Dendritic cell treated with granulocyte-macrophage colony-stimulating factor and Interleukin-4, amounts not matched to agents 40 ng/mL and 50 ng/mL, for 4 days (primary cell): ENCODE results near the gene PCOLCE2.

ENCODE experiments used
- H3K27ac Mint-ChIP-seq: one replicate; pipeline ENCODE4 v1.8.0; 2022; ENCODE audit warnings: mild to moderate bottlenecking, mixed read lengths
- H3K27me3 Mint-ChIP-seq: one replicate; pipeline ENCODE4 v1.8.0; 2022; ENCODE audit warnings: mild to moderate bottlenecking, mixed read lengths
- H3K36me3 Mint-ChIP-seq: one replicate; pipeline ENCODE4 v1.8.0; 2022; ENCODE audit warnings: low read depth, mixed read lengths
- H3K4me1 Mint-ChIP-seq: one replicate; pipeline ENCODE4 v1.8.0; 2022; ENCODE audit warnings: low read depth, mixed read lengths
- H3K4me3 Mint-ChIP-seq: one replicate; pipeline ENCODE4 v1.8.0; 2022; ENCODE audit warnings: mild to moderate bottlenecking, moderate library complexity, mixed read lengths
- H3K9me3 Mint-ChIP-seq: one replicate; pipeline ENCODE4 v1.8.0; 2022; ENCODE audit warnings: mixed read lengths
- intact Hi-C: fragments of 100-400 bp; cut with micrococcal nuclease; formaldehyde crosslinking; loops from one replicate; pipeline ENCODE4 v1.15.0; 2022

Gene PCOLCE2

DNA sequence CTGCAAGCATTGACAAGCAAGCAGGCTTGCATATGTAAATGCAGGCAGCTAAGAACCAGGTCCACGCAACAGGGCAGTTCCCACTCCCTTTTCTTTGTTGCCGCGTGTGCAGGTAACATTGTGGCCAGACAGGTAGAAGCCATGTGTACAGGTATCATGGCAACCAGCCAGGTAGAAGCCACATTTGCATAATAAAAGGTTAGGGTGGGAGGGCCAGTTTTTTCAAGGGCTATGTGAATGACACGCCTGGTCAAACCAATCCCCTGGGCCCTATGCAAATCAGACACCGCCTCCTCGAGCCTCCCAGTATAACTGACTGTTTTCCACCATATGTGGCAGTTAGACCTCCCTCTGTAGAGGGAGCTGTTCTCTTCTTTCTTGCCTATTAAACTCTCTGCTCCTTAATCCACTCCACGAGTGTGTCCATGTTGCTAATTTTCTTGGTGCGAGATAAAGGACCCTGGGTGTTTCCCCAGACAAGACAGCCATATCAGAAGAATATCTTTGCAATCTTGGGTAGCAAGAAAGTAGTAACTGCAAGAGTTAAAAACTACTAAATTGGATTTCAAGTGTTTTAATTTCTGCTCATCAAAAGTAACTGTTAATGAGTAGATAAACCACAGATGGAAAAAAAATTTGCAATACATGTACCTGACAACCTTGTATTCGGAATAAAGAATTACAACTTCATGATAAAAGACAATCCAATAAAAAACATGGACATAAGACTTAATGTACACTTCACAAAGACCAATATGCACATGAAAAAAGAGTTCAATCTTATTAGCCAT is 21.8 kb downstream of the PCOLCE2 start:
- no peaks in the 10 kb centered on the region for H3K9me3 Mint-ChIP-seq
- H3K4me3 Mint-ChIP-seq, result no peak overlapping the region
- H3K27me3 Mint-ChIP-seq, result no peaks in the 10 kb centered on the region
- intact Hi-C loops, result no loop called here
- no peaks in the 10 kb centered on the region for H3K36me3 Mint-ChIP-seq
- H3K27ac Mint-ChIP-seq, result no peak overlapping the region
- H3K4me1 Mint-ChIP-seq, result peaks cover 18% of the 10 kb centered on the region

- Mint-ChIP-seq H3K4me1 (peaks cover 18% of the 10 kb centered on the region), H3K27me3 (peaks cover 2% of the 10 kb centered on the region), H3K9me3 (no peaks in the 10 kb centered on the region), H3K36me3 (no peaks in the 10 kb centered on the region), H3K27ac (no peak overlapping the region), H3K4me3 (no peak overlapping the region)
- intact Hi-C loops, result no loop called here
Measured at GRCh38 chr3:142863930-142864920, 24.7 kb downstream of the PCOLCE2 start.

- intact Hi-C loops, result no loop called here
- Mint-ChIP-seq H3K27ac (no peak overlapping the region), H3K9me3 (no peaks in the 10 kb centered on the region), H3K4me3 (no peak overlapping the region), H3K4me1 (peaks cover 18% of the 10 kb centered on the region), H3K27me3 (peaks cover 2% of the 10 kb centered on the region), H3K36me3 (no peaks in the 10 kb centered on the region)
Measured at GRCh38 chr3:142863010-142863817, 25.7 kb downstream of the PCOLCE2 start.

- intact Hi-C loops, result no loop called here
- Mint-ChIP-seq H3K27ac (no peak overlapping the region), H3K4me3 (no peak overlapping the region)
Measured at GRCh38 chr3:142861926-142862325, 27.0 kb downstream of the PCOLCE2 start.

GRCh38 chr3:142858043-142858442 is 30.8 kb downstream of the PCOLCE2 start:
- intact Hi-C loops, result no loop called here
- Mint-ChIP-seq H3K4me3 (no peak overlapping the region), H3K27ac (no peak overlapping the region), H3K36me3 (no peaks in the 10 kb centered on the region), H3K4me1 (peaks cover 11% of the 10 kb centered on the region), H3K27me3 (peaks cover 2% of the 10 kb centered on the region), H3K9me3 (no peaks in the 10 kb centered on the region)

More at GRCh38 chr3:142861926-142862325, 27.0 kb downstream of the PCOLCE2 start:
- no peaks in the 10 kb centered on the region for H3K36me3 Mint-ChIP-seq
- no peaks in the 10 kb centered on the region for H3K9me3 Mint-ChIP-seq
- H3K4me1 Mint-ChIP-seq, result peaks cover 18% of the 10 kb centered on the region
- peaks cover 2% of the 10 kb centered on the region for H3K27me3 Mint-ChIP-seq

DNA sequence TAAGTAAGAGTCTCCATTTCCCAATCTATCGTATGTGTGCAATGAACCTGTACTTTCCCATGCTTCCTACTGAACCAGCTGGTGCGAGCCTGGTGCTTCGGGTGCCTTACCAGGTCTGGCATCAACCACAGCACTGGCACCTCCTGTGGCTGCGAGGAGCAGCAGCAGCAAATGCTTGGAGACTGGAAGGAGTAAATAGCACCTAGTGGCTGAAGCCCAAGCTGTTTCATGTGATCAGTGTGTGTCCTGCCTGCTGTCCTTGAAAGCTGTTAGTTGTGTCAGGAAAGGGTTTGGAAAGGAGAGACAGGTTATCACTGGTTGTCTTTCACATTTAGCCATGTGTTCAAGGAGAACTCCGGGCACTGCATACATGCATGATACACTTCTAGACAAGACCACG is 31.8 kb downstream of the PCOLCE2 start:
- peaks cover 10% of the 10 kb centered on the region for H3K4me1 Mint-ChIP-seq
- peaks cover 2% of the 10 kb centered on the region for H3K27me3 Mint-ChIP-seq
- no peaks in the 10 kb centered on the region for H3K9me3 Mint-ChIP-seq
- H3K4me3 Mint-ChIP-seq, result no peak overlapping the region
- H3K27ac Mint-ChIP-seq, result no peak overlapping the region
- intact Hi-C loops, result no loop called here
- H3K36me3 Mint-ChIP-seq, result no peaks in the 10 kb centered on the region

- Mint-ChIP-seq H3K27ac (no peak overlapping the region), H3K4me3 (no peak overlapping the region), H3K9me3 (no peaks in the 10 kb centered on the region), H3K27me3 (no peaks in the 10 kb centered on the region), H3K4me1 (peaks cover 15% of the 10 kb centered on the region), H3K36me3 (no peaks in the 10 kb centered on the region)
- intact Hi-C loops, result no loop called here
Measured at GRCh38 chr3:142853270-142854168, 35.4 kb downstream of the PCOLCE2 start.

DNA sequence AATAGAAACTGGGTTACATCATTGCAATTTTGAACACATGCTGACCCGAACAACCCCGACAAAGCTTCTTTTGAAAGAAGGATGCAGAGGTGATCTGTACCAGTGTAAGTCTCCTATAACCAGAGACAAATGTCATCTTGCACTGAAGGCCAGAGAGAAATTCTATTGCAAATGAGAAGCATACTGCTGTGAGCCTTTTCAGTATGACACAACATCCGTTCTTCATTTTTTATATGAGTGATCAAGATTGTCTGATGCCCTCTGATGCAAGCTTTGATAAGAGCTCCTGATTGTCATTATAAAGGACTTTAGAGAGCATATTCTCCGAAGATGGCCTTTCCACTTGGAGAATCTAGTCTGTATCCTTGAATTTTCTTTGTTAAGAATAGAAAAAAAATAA is 36.9 kb downstream of the PCOLCE2 start:
- H3K9me3 Mint-ChIP-seq, result no peaks in the 10 kb centered on the region
- H3K36me3 Mint-ChIP-seq, result no peaks in the 10 kb centered on the region
- H3K4me1 Mint-ChIP-seq, result peaks cover 15% of the 10 kb centered on the region
- H3K4me3 Mint-ChIP-seq, result no peak overlapping the region
- no peaks in the 10 kb centered on the region for H3K27me3 Mint-ChIP-seq
- H3K27ac Mint-ChIP-seq, result no peak overlapping the region
- intact Hi-C loops, result no loop called here

DNA sequence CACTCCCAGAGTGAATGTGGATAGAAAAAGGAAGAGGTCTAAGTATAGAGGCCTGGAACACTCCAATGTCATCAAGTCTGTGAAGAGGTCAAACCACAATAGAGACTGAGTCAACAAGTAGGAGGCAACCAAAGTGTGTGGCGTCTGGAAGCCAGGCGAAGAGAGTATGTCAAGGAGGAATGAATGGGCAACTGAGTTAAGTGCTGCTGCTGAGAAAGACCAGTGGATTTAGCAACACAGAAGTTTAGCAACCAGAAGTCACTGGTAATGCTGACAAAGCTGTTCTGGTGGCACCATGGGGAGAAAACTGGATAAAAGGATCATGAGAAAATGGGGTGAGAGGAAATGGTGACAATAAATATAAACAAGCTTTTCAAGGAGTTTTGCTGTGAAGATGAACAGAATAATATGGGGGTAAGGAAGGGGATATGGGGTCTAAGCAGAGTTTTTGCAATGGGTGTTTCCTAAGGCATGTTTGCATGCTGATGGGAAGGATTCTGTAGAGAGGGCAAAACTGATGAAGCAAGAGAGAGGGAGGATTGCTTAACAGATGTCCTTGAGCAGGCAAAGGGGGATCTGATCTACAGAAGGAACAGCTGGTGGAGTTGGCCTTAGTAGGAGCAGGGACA is 38.4 kb downstream of the PCOLCE2 start:
- H3K9me3 Mint-ChIP-seq, result no peaks in the 10 kb centered on the region
- H3K27me3 Mint-ChIP-seq, result no peaks in the 10 kb centered on the region
- H3K4me1 Mint-ChIP-seq, result peaks cover 11% of the 10 kb centered on the region
- intact Hi-C loops, result no loop called here
- no peak overlapping the region for H3K27ac Mint-ChIP-seq
- H3K4me3 Mint-ChIP-seq, result no peak overlapping the region
- H3K36me3 Mint-ChIP-seq, result no peaks in the 10 kb centered on the region

GRCh38 chr3:142849148-142849547 is 39.7 kb downstream of the PCOLCE2 start:
- Mint-ChIP-seq H3K4me1 (peaks cover 10% of the 10 kb centered on the region), H3K4me3 (no peak overlapping the region), H3K27ac (no peak overlapping the region), H3K27me3 (no peaks in the 10 kb centered on the region), H3K36me3 (no peaks in the 10 kb centered on the region), H3K9me3 (no peaks in the 10 kb centered on the region)
- intact Hi-C loops, result no loop called here

GRCh38 chr3:142846779-142847577 is 41.9 kb downstream of the PCOLCE2 start:
- intact Hi-C loops, result no loop called here
- no peak overlapping the region for H3K27ac Mint-ChIP-seq
- no peak overlapping the region for H3K4me3 Mint-ChIP-seq

DNA sequence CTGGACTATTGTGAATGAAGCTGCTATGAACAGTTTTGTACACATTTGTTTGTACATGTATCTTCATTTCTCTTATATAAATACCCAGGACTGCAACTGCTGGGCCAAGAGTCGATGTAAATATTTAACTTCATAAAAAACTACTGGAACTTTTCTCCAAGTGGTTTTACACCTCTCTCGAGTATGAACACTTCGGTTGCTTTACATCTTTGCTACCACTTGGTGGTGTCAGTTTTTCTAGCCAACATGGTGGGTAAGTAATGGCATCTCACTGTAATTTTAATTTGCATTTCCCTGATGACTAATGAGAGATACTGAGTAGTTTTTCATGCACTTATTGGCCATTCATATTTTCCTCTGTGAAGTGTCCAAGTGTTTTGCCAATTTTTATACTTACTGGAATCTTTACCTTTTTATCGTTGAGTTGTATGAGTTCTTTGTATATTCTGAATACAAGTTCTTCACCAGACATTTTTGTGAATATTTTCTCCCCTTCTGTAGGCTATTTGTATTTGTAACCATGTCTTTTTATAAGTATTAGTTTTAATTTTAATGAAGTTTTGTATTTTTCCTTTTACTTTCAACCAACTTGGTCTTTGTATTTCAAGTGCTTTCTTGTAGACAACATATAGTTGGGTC is 44.4 kb downstream of the PCOLCE2 start:
- H3K27ac Mint-ChIP-seq, result no peak overlapping the region
- peaks cover 7% of the 10 kb centered on the region for H3K4me1 Mint-ChIP-seq
- no peaks in the 10 kb centered on the region for H3K36me3 Mint-ChIP-seq
- intact Hi-C loops, result no loop called here
- no peaks in the 10 kb centered on the region for H3K9me3 Mint-ChIP-seq
- H3K4me3 Mint-ChIP-seq, result no peak overlapping the region
- H3K27me3 Mint-ChIP-seq, result no peaks in the 10 kb centered on the region

More at GRCh38 chr3:142846779-142847577, 41.9 kb downstream of the PCOLCE2 start:
- no peaks in the 10 kb centered on the region for H3K27me3 Mint-ChIP-seq
- no peaks in the 10 kb centered on the region for H3K9me3 Mint-ChIP-seq
- peaks cover 5% of the 10 kb centered on the region for H3K4me1 Mint-ChIP-seq
- H3K36me3 Mint-ChIP-seq, result no peaks in the 10 kb centered on the region
